GM12892 (cell line): Measurements from ENCODE around the gene GALNT11.

Experiments
- POLR2A ChIP-seq: IDR thresholded peaks from 2 replicates; pipeline ENCODE4 v1.6.1; 2011; ENCODE audit warnings: low read depth, low read length, control low read depth
- POLR2AphosphoS5 ChIP-seq: IDR thresholded peaks from 2 replicates; pipeline ENCODE4 v1.6.1; 2011; ENCODE audit warnings: low read depth, low read length, control low read depth
- TAF1 ChIP-seq: IDR thresholded peaks from 2 replicates; pipeline ENCODE4 v1.6.1; 2011; ENCODE audit warnings: low read depth, mild to moderate bottlenecking, control low read depth, low read length, borderline replicate concordance

- TF ChIP-seq POLR2AphosphoS5 = no peak
- TF ChIP-seq TAF1 = no peak
- TF ChIP-seq POLR2A = no peak
Observed at GRCh38 chr7:152052771-152053170, 27.3 kb downstream of the GALNT11 start.
